Measurements from ENCODE around the gene SLC6A12.

The SLC6A12 gene

DNA sequence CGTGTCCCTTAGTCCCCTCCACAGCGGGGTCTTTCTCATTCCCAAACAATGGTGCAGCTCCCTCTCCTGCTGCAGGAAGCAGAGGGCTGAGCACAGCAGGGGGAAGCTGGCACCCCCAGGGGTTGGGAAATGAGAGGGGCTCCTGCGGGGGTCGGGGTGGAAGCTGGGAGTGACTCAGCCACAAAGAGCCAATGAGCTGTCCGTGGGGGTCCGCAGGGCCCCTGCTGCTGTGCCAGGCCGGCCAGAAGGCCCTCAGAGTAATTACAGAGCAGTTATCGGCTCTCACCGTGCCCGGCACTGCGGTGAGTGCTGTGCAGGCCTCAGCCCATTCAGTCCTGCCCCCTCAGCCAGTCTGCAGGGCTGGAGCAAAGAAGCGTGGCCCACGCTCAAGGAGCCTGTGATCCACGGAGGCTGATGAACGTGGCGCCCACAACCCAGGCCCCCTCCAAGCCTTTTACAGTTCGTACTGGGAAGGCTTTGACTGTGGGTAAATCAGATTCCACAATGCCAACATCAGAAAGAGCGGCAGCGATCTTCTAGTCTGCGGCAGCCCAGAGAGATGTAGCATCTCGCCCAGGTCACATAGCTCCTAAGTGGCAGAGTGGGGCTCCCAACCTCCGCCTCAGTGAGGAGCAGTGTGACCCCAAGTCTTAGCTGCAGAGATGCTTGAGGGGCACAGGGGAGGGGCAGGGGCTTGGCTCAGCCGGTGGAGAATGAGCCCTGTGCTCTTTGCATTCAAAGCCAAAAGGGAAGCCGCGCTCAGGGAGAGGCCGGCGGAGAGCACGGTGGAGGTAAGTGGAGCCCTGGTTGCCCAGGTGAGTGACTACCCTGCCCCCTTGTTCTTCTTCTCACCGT lies 43.4 kb downstream of the SLC6A12 start:
- TF ChIP-seq CSRNP3 (CRISPR knock-in tag; IDR thresholded peaks at IDR 0.05) (no peak), TCF4 (CRISPR knock-in tag; IDR thresholded peaks at IDR 0.05; ENCODE audit: borderline replicate concordance) (no peak), RARB (CRISPR knock-in tag; IDR thresholded peaks at IDR 0.05) (no peak), ZNF565 (CRISPR knock-in tag; conservative IDR thresholded peaks at IDR 0.05; ENCODE audit: low read depth) (no peak), ESRRG (CRISPR knock-in tag; IDR thresholded peaks at IDR 0.05) (no peak), OSR1 (CRISPR knock-in tag; IDR thresholded peaks at IDR 0.05) (no peak), PPARA (CRISPR knock-in tag; IDR thresholded peaks at IDR 0.05; ENCODE audit: borderline replicate concordance) (no peak), PATZ1 (CRISPR knock-in tag; IDR thresholded peaks at IDR 0.05; ENCODE audit: borderline replicate concordance) (no peak), ISL1 (CRISPR knock-in tag; IDR thresholded peaks at IDR 0.05) (no peak), CSDC2 (CRISPR knock-in tag; IDR thresholded peaks at IDR 0.05) (no peak), SNAI2 (CRISPR knock-in tag; IDR thresholded peaks at IDR 0.05) (no peak), TOX (CRISPR knock-in tag; IDR thresholded peaks at IDR 0.05; ENCODE audit: borderline replicate concordance) (no peak), ZFP30 (CRISPR knock-in tag; IDR thresholded peaks at IDR 0.05) (no peak), ZNF8 (CRISPR knock-in tag; IDR thresholded peaks at IDR 0.05) (no peak), ZFP3 (CRISPR knock-in tag; IDR thresholded peaks at IDR 0.05) (no peak), ZNF70 (CRISPR knock-in tag; IDR thresholded peaks at IDR 0.05) (no peak), ARNTL (CRISPR knock-in tag; IDR thresholded peaks at IDR 0.05; ENCODE audit: borderline replicate concordance, low read depth) (no peak), ZC3H10 (CRISPR knock-in tag; IDR thresholded peaks at IDR 0.05) (no peak)
- TF ChIP-seq, protein P1, sequence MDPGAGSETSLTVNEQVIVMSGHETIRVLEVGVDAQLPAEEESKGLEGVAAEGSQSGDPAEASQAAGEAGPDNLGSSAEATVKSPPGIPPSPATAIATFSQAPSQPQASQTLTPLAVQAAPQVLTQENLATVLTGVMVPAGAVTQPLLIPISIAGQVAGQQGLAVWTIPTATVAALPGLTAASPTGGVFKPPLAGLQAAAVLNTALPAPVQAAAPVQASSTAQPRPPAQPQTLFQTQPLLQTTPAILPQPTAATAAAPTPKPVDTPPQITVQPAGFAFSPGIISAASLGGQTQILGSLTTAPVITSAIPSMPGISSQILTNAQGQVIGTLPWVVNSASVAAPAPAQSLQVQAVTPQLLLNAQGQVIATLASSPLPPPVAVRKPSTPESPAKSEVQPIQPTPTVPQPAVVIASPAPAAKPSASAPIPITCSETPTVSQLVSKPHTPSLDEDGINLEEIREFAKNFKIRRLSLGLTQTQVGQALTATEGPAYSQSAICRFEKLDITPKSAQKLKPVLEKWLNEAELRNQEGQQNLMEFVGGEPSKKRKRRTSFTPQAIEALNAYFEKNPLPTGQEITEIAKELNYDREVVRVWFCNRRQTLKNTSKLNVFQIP (CRISPR knock-in tag; IDR thresholded peaks at IDR 0.05; ENCODE audit: borderline replicate concordance, low read depth), result no peak
- TF ChIP-seq, protein P2, sequence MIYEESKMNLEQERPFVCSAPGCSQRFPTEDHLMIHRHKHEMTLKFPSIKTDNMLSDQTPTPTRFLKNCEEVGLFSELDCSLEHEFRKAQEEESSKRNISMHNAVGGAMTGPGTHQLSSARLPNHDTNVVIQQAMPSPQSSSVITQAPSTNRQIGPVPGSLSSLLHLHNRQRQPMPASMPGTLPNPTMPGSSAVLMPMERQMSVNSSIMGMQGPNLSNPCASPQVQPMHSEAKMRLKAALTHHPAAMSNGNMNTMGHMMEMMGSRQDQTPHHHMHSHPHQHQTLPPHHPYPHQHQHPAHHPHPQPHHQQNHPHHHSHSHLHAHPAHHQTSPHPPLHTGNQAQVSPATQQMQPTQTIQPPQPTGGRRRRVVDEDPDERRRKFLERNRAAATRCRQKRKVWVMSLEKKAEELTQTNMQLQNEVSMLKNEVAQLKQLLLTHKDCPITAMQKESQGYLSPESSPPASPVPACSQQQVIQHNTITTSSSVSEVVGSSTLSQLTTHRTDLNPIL (CRISPR knock-in tag; IDR thresholded peaks at IDR 0.05; ENCODE audit: low read depth), result no peak
- no peak for ATAC-seq

DNA sequence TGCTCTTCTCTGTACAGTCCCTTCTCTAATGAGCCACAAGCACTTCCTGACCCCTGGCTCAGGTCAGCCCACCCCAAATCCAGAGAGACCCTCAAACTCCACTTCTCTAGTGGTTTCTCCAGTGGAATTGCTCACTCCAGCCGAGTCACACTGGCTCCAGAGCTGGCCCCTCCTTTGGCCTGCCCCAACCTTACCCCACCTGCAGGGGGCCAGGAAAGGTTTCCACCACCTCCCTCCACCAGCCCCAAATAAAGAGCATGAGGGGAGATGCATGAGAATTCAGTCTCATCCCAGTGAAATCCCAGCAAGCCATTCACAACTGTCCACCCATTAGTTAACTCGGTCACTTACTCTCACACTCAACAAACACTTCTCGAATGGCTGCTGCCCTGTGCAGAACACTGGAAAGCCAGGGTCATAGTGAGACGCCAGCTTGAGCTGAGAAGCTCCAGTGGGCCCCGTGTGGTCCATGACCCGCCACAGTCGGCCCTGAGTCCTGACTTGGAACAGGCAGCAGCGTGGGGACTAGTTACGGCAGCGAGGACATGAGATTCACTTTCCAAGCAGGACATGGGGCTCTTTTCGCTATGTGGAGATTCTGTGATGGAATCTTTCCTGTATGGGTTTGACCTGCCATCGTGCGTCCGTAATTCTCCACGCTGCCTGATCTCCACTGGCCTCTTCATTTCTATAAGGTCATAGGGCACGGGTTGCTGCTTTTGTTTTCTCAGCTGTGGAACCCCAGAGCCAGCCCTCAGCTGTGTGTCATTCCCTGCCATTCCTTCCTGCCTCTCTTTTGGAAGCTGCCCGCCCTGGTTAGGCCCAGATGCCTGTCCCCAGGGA lies 44.2 kb downstream of the SLC6A12 start:
- TF ChIP-seq ZFP30 (CRISPR knock-in tag; IDR thresholded peaks at IDR 0.05) (no peak), ISL1 (CRISPR knock-in tag; IDR thresholded peaks at IDR 0.05) (no peak)
- ATAC-seq, result 0 out of 3 replicates have a peak, but pooled peaks have one; percentile 16

DNA sequence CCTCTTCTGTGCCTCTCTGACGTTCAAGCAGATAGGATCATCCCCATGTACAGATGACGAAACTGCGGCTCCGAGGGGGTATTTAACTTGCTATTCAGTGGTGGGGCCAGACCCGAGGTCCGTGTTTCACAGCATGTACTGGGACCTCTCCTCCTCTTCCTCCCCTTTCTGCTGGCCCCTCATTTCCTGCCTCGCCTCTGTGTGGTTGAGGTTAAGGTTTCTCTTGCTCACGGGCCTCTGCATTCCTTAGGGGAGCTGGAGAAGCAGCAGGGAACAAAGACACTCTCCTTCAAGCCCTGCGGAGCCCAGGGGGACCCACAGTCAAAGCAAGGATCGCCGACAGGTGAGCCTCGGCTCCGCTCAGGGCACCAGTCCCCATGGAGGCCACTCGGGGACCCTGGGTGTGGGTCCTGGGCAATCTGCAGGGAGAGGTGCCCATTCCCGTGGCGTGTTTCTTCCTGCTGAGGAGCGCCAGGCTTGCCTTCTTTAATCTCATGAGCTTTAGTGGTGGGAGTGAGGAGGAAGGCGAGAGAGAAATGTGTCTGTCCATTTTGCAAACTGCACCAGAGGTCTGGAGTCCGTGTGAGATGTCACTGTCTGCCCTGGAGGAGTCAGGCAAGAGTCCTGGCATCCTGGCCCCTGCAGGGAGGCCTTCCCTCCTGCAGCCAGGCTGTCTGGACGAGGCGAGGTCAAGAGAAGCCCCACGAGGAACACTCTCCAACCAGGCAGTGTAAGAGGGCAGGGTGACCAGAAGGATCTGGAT lies 45.0 kb downstream of the SLC6A12 start:
- no peak for ATAC-seq
- TF ChIP-seq ZNF8 (CRISPR knock-in tag; IDR thresholded peaks at IDR 0.05), result no peak
- no peak for TF ChIP-seq OSR1 (CRISPR knock-in tag; IDR thresholded peaks at IDR 0.05)
